Measurements from ENCODE around the gene E2F1. TPM values are rescaled to one million over a fixed set of nuclear protein-coding genes. Genes with fewer than 3 reads are reported as not detected.
A peak's percentile ranks its signal among the peaks of the same experiment; 100 is the strongest.

The E2F1 gene
- total and polyA plus RNA-seq, 9 donors = 0.95 to 7.6 (median 3.4) TPM

DNA sequence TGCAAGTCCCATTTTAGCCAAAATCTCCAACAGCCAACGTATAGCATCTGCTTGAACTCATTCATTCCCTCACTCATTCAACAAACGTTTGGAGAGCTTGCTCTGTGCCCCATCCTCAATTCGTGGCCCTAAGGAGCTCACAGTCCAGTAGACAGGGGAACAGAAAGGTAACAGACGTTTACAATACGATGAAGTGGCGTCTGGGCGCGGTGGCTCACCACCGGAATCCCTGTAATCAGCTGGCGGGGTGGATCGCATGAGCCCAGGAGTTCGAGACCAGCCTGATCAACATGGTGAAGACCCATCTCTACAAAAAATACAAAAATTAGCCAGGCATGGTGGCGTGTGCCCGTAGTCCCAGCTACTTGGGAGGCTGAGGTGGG, 790 bp upstream of the E2F1 start:
- WGBS, 3 donors = 80 to 84% (median 82%) methylated on average over 14 of the region's 14 CpGs
- peak in 1 of 5 donors; percentile 37 for DNase-seq
- Histone ChIP-seq H3K36me3 (no peaks in the 10 kb centered on the region), H3K9me3 (no peaks in the 10 kb centered on the region), H3K27me3 (no peaks in the 10 kb centered on the region), H3K4me3 (no peak overlapping the region), H3K4me1 (ENCODE audit: insufficient read depth) (peaks cover 17% of the 10 kb centered on the region), H3K27ac (peak overlapping the region; percentile 50 to 61)
- TF ChIP-seq POLR2A (IDR thresholded peaks at IDR 0.05) = no peak
- TF ChIP-seq, protein P1, sequence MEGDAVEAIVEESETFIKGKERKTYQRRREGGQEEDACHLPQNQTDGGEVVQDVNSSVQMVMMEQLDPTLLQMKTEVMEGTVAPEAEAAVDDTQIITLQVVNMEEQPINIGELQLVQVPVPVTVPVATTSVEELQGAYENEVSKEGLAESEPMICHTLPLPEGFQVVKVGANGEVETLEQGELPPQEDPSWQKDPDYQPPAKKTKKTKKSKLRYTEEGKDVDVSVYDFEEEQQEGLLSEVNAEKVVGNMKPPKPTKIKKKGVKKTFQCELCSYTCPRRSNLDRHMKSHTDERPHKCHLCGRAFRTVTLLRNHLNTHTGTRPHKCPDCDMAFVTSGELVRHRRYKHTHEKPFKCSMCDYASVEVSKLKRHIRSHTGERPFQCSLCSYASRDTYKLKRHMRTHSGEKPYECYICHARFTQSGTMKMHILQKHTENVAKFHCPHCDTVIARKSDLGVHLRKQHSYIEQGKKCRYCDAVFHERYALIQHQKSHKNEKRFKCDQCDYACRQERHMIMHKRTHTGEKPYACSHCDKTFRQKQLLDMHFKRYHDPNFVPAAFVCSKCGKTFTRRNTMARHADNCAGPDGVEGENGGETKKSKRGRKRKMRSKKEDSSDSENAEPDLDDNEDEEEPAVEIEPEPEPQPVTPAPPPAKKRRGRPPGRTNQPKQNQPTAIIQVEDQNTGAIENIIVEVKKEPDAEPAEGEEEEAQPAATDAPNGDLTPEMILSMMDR (IDR thresholded peaks at IDR 0.05) = no peak
- TF ChIP-seq EP300 (IDR thresholded peaks at IDR 0.05) = no peak
- intact Hi-C loops (cut with DNase I) = no loop called here

DNA sequence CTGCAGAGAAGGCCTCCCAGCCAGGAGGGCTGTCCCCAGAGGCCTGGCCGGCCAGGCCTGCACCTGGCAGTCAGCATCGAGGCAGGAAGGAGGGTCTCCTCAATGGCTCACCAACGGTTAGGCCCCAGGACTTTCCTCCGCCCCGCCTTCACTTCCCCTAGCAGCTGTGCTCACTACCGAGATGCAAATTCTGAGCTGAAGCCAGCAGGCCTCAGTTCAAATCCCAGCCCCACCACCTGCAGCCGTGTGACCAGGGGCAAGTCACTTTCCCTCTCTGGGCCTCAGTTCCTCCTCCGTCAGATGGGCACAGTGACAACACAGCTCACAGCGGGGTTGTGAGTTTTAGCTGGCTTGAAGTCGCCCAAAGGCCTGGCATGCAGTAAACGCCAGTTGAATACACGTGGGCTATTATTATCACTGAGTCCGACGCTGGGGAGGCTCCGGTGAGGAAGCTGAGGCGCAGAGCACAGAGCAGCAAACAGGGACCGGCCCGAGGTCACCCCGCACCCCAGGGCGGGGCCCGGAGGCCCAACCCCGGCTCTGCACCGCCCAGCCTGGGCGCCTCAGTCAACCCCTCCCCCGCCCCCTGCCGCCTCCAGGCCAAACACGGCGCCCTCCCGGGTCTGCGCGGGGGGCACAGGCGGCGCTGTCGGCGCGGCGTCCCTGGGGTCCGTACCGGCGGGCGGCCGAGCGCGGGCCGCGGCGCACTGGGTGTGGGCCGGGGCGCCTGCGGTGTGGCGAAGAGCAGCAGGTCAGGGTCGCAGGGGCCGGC, 671 bp downstream of the E2F1 start:
- peak in 2 of 5 donors; percentile 46 to 53 for DNase-seq
- 2 to 5% (median 3%) methylated on average over 31 to 53 of the region's 53 CpGs for WGBS, 3 donors
- intact Hi-C loops (cut with DNase I) = no loop called here

DNA sequence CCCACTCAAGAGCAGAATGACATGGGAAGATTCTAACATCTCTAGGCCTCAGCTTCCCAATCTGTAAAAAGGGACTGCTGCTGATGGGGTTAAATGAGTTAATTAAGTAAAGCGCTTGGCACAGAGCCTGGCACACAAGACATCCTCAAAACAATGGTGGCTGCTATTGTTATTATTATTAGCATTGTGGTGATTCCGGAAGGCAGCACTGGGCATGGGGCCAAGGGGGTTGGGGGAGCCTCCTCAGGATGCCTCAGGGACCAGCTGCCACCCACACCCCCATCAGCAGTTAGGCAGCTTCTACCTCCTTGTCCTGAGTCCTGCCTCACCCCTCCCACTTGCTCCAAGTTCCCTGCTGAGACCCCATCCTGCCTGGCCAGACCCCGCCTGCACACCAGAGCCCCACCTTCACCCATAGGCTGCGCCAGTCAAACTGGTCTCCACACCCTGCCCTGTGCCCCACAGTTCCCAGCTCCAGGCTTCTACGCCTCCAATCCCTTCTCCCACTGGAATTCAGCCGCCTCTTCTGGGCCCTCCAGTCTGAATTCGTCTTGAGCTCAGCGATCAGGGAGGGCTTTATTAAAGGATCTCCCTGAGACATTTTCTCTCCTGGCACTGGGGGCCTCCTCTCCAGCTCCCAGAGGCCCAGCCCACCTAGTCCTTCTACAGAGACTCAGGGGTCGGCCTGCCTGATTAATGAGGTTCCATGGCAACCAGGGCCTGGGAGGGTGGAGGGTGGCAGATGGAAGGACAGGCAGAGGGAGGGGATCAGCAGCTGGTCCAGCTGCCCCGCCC, 1.5 kb downstream of the E2F1 start:
- 35 to 48% (median 46%) methylated on average over 9 to 10 of the region's 10 CpGs for WGBS, 3 donors
- peak in 3 of 5 donors; percentile 40 to 60 (median 50) for DNase-seq
- Histone ChIP-seq H3K36me3 (no peaks in the 10 kb centered on the region), H3K27ac (no peak overlapping the region), H3K27me3 (no peaks in the 10 kb centered on the region), H3K4me3 (no peak overlapping the region), H3K4me1 (ENCODE audit: insufficient read depth) (peaks cover 27% of the 10 kb centered on the region), H3K9me3 (no peaks in the 10 kb centered on the region)
- TF ChIP-seq EP300 (IDR thresholded peaks at IDR 0.05) = no peak
- TF ChIP-seq, protein P1 (IDR thresholded peaks at IDR 0.05) = no peak
- intact Hi-C loops (cut with DNase I) = no loop called here

More for the DNA sequence above, 671 bp downstream of the E2F1 start:
- no peaks in the 10 kb centered on the region for H3K9me3 ChIP-seq
- no peak overlapping the region for H3K27ac ChIP-seq
- no peak for TF ChIP-seq POLR2A (IDR thresholded peaks at IDR 0.05)
- TF ChIP-seq, protein P1 (IDR thresholded peaks at IDR 0.05) = no peak
- H3K4me1 ChIP-seq (ENCODE audit: insufficient read depth) = peaks cover 24% of the 10 kb centered on the region
- H3K4me3 ChIP-seq = peak overlapping the region; percentile 21
- no peaks in the 10 kb centered on the region for H3K27me3 ChIP-seq
- H3K36me3 ChIP-seq = no peaks in the 10 kb centered on the region

DNA sequence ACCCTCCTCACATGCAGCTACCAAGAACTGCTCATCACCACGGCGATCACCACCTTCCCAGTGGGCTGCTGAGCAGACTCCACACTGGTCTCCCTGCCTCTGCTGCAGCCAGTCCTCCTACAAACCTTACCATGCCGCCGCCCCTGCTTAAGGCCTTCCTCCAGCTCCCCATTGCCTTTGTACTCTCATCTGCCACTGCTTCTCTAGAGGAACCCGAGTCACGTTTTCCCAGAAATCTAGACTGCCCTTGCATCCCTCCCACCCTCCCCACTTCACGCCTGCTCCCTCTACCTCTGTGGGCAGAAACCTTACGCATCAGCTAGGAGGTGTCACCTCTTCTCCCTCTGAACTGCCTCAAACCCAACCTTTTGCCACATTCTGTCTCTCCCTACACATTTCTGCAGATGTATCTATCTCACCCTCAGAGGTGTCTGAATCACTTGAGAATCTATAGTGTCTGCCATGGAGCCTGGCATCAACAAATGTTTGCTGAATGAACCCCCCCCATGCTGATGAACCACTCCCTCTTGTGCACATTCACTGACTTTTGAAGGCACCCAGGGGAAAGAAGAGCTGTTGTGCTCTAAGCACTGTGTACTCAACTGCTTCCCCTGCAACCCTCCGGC, 4.3 kb downstream of the E2F1 start:
- no peak overlapping the region for H3K27ac ChIP-seq
- no peaks in the 10 kb centered on the region for H3K36me3 ChIP-seq
- H3K27me3 ChIP-seq = no peaks in the 10 kb centered on the region
- H3K9me3 ChIP-seq = no peaks in the 10 kb centered on the region
- peaks cover 35% of the 10 kb centered on the region for H3K4me1 ChIP-seq (ENCODE audit: insufficient read depth)
- no peak for TF ChIP-seq POLR2A (IDR thresholded peaks at IDR 0.05)
- TF ChIP-seq EP300 (IDR thresholded peaks at IDR 0.05) = no peak
- TF ChIP-seq, protein P1 (IDR thresholded peaks at IDR 0.05) = no peak
- intact Hi-C loops (cut with DNase I) = no loop called here
- WGBS, 3 donors = 87 to 90% (median 89%) methylated on average over 9 of the region's 9 CpGs
- DNase-seq = no peak
- no peak overlapping the region for H3K4me3 ChIP-seq

Measured in ovary (tissue), 9 donors.